HG03280 (cell line): ENCODE results near the gene RSKR.
A peak's percentile ranks its signal among the peaks of the same experiment; 100 is the strongest.
"Not testable (repeated sequence)": the region's sequence is repeated elsewhere in the genome, so short reads cannot be mapped to it uniquely, and the experiment has no call there.

ENCODE experiments used
- ATAC-seq: cut with Tn5 transposase; IDR thresholded peaks from one replicate; pipeline ENCODE4 v1.9.1; 2021; ENCODE audit warnings: mild to moderate bottlenecking, moderate library complexity; ENCODE audit not compliant: unreplicated experiment

Gene RSKR

DNA sequence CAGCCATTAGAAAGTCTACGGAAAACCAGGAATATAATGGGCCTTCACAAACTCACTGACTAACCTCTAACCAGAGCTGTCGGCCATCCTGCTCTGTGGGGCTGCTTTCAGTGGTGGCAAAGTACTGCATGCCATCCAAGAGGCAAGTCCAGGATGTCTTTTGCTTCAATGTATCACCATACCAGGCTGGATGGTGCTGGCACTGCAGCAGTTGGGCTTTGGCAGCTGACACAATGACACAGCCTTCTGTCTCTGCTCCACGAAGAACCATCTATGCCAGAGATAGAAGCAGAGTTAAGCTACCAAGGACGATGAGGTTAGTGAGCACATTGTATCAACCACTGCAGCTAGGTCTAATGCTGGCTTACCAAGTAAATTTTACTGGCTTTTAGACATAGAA, 9.7 kb upstream of the RSKR start:
- ATAC-seq, result no peak

GRCh38 chr17:28622186-28622585, 8.2 kb upstream of the RSKR start:
- ATAC-seq, result no peak

GRCh38 chr17:28620010-28620409, 6.0 kb upstream of the RSKR start:
- no peak for ATAC-seq

DNA sequence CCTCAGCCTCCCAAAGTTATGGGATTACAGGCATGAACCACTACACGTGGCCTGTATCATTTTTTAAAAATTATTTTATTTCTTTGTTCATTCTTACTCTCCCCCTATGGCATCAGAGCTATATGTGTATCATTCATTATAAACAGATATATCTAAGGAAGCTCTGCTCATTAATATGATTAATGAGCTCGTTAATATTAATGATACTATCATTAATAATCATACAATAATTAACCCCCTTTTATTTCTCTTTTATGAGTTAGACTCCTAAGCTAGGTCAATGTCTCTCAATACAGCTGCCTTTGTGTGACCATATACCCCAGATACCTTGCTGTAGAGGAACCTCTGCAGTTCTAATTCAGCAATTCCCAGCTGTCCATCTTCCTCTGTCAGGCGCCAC, 4.5 kb upstream of the RSKR start:
- ATAC-seq, result no peak

- ATAC-seq, result no peak
Observed at GRCh38 chr17:28616281-28616680, 2.3 kb upstream of the RSKR start.

- no peak for ATAC-seq
Observed at GRCh38 chr17:28615260-28615940, 1.4 kb upstream of the RSKR start.

GRCh38 chr17:28612936-28613872, 781 bp downstream of the RSKR start:
- no peak for ATAC-seq

GRCh38 chr17:28612531-28612930, 1.5 kb downstream of the RSKR start:
- ATAC-seq, result no peak

DNA sequence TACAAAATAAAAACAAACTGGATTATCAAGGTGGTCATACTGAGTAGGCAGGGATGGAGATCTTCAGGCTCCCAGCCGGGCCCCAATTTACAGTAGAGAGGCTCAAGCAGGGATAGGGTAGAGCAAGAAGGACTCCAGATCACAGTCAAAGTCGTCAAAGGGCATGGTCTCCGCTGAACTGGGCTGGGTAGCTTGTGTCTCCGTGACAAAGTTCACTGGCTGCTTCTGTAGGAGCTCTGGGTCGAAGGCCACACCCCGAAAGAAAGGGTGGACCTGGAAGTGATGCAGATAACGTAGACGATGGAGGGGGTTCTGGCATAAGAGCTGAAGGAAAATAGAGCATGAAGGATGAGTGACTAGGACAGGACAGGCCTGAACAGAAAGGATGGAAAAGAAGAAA, 3.6 kb downstream of the RSKR start:
- no peak for ATAC-seq

DNA sequence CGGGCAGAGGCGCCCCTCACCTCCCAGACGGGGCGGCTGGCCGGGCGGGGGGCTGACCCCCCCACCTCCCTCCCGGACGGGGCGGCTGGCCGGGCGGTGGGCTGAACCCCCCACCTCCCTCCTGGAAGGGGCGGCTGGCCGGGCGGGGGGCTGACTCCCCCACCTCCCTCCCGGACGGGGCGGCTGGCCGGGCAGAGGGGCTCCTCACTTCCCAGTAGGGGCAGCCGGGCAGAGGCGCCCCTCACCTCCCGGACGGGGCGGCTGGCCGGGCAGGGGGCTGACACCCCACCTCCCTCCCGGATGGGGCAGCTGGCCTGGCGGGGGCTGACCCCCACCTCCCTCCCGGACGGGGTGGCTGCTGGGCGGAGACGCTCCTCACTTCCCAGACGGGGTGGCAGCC, 10.0 kb downstream of the RSKR start:
- ATAC-seq, result not testable (repeated sequence)

DNA sequence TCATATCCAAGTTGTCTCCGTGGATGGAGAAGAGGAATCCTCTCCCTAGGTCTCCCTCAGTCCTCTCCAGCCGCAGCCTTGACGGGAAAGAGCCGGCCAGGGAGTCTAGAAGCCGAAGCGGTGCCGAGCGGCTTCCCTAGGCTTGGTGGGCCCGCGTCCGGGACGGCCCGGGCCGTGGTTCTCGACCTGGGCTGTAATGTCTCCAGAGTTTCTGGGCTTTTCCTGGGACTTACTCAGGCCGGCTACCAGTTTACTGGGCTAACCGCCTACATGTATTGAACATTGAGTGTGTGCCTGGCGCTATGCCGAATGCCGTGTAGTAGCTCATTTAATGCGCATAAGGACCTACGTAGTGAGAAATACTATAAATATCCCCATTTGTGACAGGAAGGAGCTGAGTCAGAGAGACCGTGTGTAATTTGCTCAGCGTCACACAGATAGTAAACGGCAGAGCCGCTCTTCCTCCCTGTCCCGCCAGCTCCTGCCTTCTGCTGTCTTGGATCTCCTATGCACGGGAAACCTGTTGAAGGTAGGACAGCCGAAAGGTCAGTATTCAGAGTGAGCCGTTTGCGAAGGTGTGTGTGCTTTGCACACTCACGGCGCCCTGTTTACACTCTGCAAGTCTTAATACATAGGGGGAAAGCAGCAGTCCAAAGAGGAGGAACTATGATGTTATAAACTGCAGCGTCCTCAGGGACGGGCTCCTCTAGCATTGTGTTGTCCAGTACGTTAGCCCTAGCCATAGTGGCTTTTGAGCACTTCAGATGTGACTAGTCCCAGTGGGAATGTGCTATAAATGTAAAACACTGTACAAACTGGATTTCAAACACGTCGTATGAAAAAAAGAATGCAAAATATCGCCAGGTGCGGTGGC, 14.4 kb downstream of the RSKR start:
- ATAC-seq, result peak; percentile 35

DNA sequence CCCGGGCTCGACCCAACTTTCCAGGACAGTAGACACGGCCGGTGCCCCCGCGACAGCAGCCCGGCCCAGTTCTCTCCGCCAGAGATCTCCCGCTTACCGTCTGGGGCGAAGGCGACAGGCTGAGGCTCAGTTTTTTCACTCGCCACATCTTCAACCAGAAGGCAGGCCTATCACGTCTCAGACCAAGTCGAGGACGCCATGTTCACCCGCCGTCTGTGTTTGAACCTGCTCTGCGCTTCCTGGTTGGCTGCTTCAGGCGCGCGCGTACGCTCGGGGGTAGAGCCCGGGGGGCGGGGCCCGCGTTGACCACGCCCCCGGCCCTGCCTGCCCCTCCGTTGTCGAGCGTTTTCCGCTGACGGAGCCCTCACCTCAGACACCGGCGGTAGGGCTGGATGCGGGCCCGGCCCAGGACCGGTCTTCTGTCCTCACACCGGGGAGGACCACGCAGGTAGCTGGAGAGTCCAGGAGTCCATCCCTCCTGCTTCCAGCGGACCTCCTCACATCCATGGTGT, 15.1 kb downstream of the RSKR start, which contains the start of gene SPAG5:
TSS of gene SPAG5 (minus strand) at position 227 of the 512 bp plus-strand sequence. CDS start at position 148, 79 bp downstream.
- ATAC-seq, result peak; percentile 85

GRCh38 chr17:28598389-28598788, 15.6 kb downstream of the RSKR start:
- ATAC-seq, result peak; percentile 1

- ATAC-seq, result no peak
Observed at GRCh38 chr17:28597606-28598383, 16.2 kb downstream of the RSKR start.

- no peak for ATAC-seq
Observed at GRCh38 chr17:28592260-28592659, 21.7 kb downstream of the RSKR start.

DNA sequence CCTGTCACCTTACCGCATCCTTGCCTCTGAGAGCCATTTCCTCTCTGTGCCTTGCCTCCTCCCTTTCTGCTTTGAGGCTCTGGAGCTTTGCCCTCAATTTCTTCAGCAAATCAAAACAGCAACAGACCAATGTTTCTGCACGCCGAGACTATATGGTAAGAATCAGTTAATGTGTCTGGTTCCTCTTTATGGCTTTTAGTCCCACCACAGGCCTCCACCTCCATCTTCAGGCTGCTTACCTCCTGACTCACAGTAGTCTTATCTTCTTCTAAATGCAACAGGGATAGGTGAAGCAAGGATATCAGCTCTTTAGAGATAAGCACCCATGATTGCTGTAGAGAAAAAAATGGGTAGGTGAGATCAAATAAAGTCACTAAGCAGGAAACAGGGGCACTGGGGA, 28.1 kb downstream of the RSKR start:
- no peak for ATAC-seq

GRCh38 chr17:28584434-28584833, 29.6 kb downstream of the RSKR start:
- ATAC-seq, result no peak

DNA sequence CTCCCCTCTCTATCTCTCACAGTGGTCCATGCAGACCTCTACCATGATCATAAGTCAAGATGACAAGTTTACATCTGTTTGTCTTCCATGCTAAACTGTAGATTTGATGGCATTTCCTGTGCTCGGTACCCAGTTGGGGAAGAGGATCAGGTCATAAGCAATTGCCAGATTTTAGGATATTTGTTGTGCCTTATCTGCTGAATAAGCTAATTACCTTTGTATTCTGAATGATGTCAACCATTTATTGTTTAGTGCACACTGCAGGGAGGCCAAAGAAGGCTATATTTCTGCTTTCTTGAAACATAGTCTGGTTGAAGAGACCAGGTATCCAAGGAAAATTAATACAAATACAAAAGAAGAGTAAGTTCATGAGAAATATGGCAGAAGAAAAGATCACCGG, 31.5 kb downstream of the RSKR start:
- no peak for ATAC-seq

DNA sequence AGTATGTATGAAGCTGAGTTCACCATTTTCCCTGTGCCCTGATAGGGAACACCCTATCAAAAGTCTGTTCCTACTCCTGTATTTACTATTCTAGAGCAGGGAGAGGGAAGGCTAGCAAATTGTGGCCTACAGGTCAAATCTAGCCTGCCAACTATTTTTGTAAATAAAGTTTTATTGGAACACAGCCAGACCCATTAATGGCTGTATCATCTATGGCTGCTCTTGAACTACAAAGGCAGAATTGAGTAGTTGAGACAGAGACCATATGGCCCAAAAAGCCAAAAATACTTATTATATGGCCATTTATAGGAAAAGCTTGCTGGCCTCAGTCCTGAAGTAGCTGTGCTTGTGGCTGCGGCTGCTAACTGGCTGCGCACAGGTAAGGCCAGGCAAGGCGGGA, 33.0 kb downstream of the RSKR start:
- ATAC-seq, result no peak

- ATAC-seq, result no peak
Observed at GRCh38 chr17:28579526-28579925, 34.5 kb downstream of the RSKR start.
